ENCODE measurements around the gene FLNC.

The FLNC gene

GRCh38 chr7:128891110-128891941, 61.1 kb downstream of the FLNC start:
- DNase-seq (ENCODE audit: low spot score), result no peak
- in situ Hi-C loops (cut with MboI; ENCODE audit: low pct_unique_long_range_greater_than_20kb, low sequenced_read_pairs, unreplicated experiment), result no loop called here
- TF ChIP-seq CTCF (IDR thresholded peaks at IDR 0.05; ENCODE audit: extremely low read depth, insufficient read depth, missing control alignments), result no peak

- in situ Hi-C loops (cut with MboI; ENCODE audit: low pct_unique_long_range_greater_than_20kb, low sequenced_read_pairs, unreplicated experiment), result no loop called here
- no peak for TF ChIP-seq CTCF (IDR thresholded peaks at IDR 0.05; ENCODE audit: extremely low read depth, insufficient read depth, missing control alignments)
Measured at GRCh38 chr7:128891942-128892269, 61.7 kb downstream of the FLNC start.

GRCh38 chr7:128892521-128893250, 62.5 kb downstream of the FLNC start:
- in situ Hi-C loops (cut with MboI; ENCODE audit: low pct_unique_long_range_greater_than_20kb, low sequenced_read_pairs, unreplicated experiment), result no loop called here
- DNase-seq (ENCODE audit: low spot score), result no peak
- no peak for TF ChIP-seq CTCF (IDR thresholded peaks at IDR 0.05; ENCODE audit: extremely low read depth, insufficient read depth, missing control alignments)

More at GRCh38 chr7:128891942-128892269, 61.7 kb downstream of the FLNC start:
- DNase-seq (ENCODE audit: low spot score), result no peak

GRCh38 chr7:128893251-128894100, 63.3 kb downstream of the FLNC start:
- TF ChIP-seq CTCF (IDR thresholded peaks at IDR 0.05; ENCODE audit: extremely low read depth, insufficient read depth, missing control alignments), result no peak
- DNase-seq (ENCODE audit: low spot score), result no peak
- in situ Hi-C loops (cut with MboI; ENCODE audit: low pct_unique_long_range_greater_than_20kb, low sequenced_read_pairs, unreplicated experiment), result no loop called here

- DNase-seq (ENCODE audit: low spot score), result no peak
- no peak for TF ChIP-seq CTCF (IDR thresholded peaks at IDR 0.05; ENCODE audit: extremely low read depth, insufficient read depth, missing control alignments)
- in situ Hi-C loops (cut with MboI; ENCODE audit: low pct_unique_long_range_greater_than_20kb, low sequenced_read_pairs, unreplicated experiment), result no loop called here
Measured at GRCh38 chr7:128894101-128894440, 63.9 kb downstream of the FLNC start.

GRCh38 chr7:128895320-128895719, 65.1 kb downstream of the FLNC start:
- in situ Hi-C loops (cut with MboI; ENCODE audit: low pct_unique_long_range_greater_than_20kb, low sequenced_read_pairs, unreplicated experiment), result no loop called here
- no peak for TF ChIP-seq CTCF (IDR thresholded peaks at IDR 0.05; ENCODE audit: extremely low read depth, insufficient read depth, missing control alignments)
- DNase-seq (ENCODE audit: low spot score), result no peak

Data from GM13977 (cell line).